GM12878 (cell line): ENCODE data around the gene TBXA2R.

ENCODE experiments used
- CTCF ChIP-seq, 3 experiments: IDR thresholded peaks in 2 of 3; conservative IDR thresholded peaks in 1 of 3; 2 replicates each; pipeline ENCODE4 v1.5.1; 2011; ENCODE audit warnings: low read depth in 3 of 3, low read length in 3 of 3, mild to moderate bottlenecking in 3 of 3, control low read depth in 2 of 3, moderate library complexity in 2 of 3, inconsistent platforms in 1 of 3, mixed read lengths in 1 of 3; ENCODE audit not compliant: control insufficient read depth in 2 of 3, insufficient read depth in 1 of 3; ENCODE audit errors: extremely low read depth in 1 of 3
- FOXM1 ChIP-seq: IDR thresholded peaks from 2 replicates; pipeline ENCODE4 v1.6.1; 2012; ENCODE audit warnings: low read depth, mild to moderate bottlenecking, inconsistent platforms, low read length, moderate library complexity
- JUNB ChIP-seq: IDR thresholded peaks from 2 replicates; pipeline ENCODE4 v1.6.1; 2016; ENCODE audit warnings: antibody characterized with exemption, mild to moderate bottlenecking
- RAD21 ChIP-seq: IDR thresholded peaks from 2 replicates; pipeline ENCODE4 v1.6.1; 2011; ENCODE audit warnings: mild to moderate bottlenecking, low read depth, low read length, moderate library complexity; ENCODE audit not compliant: insufficient read depth
- TCF7 ChIP-seq: IDR thresholded peaks from 2 replicates; pipeline ENCODE4 v1.6.1; 2014; ENCODE audit warnings: antibody characterized with exemption, borderline replicate concordance

- no peak for TF ChIP-seq JUNB
- TF ChIP-seq CTCF (IDR thresholded peaks at IDR 0.05 in 2 of 3, conservative IDR thresholded peaks at IDR 0.05 in 1 of 3; ENCODE audit: control insufficient read depth in 2 of 3, extremely low read depth in 1 of 3, insufficient read depth in 1 of 3, low read depth in 3 of 3, low read length in 3 of 3) = no peak
- TF ChIP-seq TCF7 = no peak
- no peak for TF ChIP-seq RAD21
- TF ChIP-seq FOXM1 = no peak
These were observed 1.5 kb upstream of the TBXA2R start for GRCh38 chr19:3608079-3608641.
